GM19438 (cell line): ENCODE measurements around the gene SLC2A10.

Experiments used
- ATAC-seq: cut with Tn5 transposase; IDR thresholded peaks from one replicate; pipeline ENCODE4 v1.9.1; 2021; ENCODE audit warnings: low read depth; ENCODE audit not compliant: unreplicated experiment

SLC2A10 gene

DNA sequence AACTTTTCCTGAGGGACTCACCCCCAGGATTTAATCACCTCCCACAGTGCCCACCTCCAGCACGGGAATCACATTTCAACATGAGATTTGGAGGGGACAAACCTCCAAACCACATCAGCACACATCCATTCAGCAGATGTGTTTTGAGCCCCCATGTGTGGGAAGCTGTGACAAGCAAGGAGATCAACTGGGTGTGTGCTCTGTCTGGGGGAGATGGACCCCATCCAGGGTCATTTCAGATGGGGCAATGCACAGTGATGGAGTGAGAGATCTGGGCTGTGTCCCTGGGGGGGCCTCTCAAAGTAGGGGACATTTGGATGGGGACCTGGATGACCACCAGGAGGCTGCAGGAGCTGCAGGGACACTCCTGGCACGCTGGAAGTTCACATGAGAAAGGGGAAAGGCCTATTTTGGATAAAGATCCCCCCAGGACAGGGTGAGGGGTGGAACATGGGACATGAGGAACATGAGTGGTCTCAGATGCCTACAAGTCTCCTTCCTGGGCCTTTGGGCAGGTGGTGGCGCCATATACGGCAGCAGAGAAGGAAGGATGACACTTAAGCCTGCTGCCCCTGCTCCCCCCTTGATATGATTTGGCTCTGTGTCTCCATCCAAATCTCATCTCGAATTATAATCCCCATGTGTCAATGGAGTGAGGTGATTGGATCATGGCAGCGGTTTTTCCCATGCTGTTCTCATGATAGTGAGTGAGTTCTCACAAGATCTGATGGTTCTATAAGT lies 49.6 kb downstream of the SLC2A10 start:
- no peak for ATAC-seq

GRCh38 chr20:46761566-46761965 lies 52.1 kb downstream of the SLC2A10 start:
- no peak for ATAC-seq

GRCh38 chr20:46764068-46764467 lies 54.6 kb downstream of the SLC2A10 start:
- no peak for ATAC-seq

GRCh38 chr20:46765506-46766120 lies 56.2 kb downstream of the SLC2A10 start:
- ATAC-seq = no peak

GRCh38 chr20:46767127-46767761 lies 57.8 kb downstream of the SLC2A10 start:
- no peak for ATAC-seq

DNA sequence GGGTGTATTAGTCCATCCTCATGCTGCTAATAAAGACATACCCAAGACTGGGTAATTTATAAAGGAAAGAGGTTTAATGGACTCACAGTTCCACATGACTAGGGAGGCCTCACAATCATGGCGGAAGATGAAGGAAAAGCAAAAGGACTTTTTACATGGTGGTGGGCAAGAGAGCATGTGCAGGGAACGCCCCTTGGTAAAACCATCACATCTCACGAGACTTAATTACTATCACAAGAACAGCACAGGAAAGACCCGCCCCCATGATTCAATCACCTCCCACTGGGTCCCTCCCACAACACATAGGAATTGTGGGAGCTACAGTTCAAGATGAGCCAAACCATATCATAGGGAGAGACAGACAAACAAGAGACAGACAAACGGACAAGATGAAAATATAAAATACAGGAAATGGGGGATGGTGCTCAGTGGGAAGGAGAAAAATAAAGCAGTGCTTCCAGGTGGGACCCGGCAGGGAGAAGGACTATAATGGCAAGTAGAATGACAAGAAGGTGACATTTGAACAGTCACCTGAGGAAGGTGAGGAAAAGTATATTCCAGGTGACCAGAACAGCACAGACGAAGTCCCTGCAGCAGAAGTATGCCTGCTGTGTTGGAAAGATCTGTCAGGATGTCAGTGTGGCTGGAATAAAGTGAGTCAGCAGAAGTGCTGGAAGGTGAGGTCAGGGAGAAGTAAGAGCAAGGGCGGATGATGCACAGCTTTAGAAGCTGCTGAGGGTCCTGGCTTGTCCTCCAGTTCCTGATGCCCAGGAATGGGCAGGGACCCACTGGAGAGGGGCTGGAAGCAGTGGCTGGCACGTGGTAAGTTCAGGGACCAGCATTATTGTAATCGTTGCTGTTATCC lies 61.1 kb downstream of the SLC2A10 start:
- ATAC-seq = no peak

GRCh38 chr20:46771195-46771588 lies 61.7 kb downstream of the SLC2A10 start:
- no peak for ATAC-seq

- ATAC-seq = no peak
Measured at GRCh38 chr20:46772901-46773300, 63.5 kb downstream of the SLC2A10 start.

- ATAC-seq = no peak
Measured at GRCh38 chr20:46773680-46774079, 64.2 kb downstream of the SLC2A10 start.

GRCh38 chr20:46774236-46774635 lies 64.8 kb downstream of the SLC2A10 start:
- ATAC-seq = no peak

GRCh38 chr20:46774943-46775560 lies 65.6 kb downstream of the SLC2A10 start:
- no peak for ATAC-seq

- ATAC-seq = no peak
Measured at GRCh38 chr20:46775806-46776205, 66.4 kb downstream of the SLC2A10 start.

DNA sequence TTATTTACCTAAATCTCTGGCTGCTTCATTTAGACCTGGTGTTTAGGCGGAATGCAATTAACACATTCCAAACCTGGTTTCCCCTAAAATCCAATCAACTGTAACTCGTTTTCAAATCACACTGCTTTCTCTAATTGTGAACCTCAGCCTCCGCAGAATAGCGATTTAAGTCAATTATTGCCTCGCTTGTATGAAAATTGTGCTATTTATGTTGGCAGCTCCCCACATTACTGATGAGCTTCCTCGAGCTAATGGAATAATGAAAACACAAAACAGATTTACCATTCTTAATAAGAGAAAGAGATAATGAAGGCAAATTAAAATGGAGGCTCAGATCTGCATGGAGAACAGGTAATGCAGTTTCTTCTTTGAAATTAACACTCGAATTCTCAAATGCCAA lies 67.9 kb downstream of the SLC2A10 start:
- ATAC-seq = no peak

DNA sequence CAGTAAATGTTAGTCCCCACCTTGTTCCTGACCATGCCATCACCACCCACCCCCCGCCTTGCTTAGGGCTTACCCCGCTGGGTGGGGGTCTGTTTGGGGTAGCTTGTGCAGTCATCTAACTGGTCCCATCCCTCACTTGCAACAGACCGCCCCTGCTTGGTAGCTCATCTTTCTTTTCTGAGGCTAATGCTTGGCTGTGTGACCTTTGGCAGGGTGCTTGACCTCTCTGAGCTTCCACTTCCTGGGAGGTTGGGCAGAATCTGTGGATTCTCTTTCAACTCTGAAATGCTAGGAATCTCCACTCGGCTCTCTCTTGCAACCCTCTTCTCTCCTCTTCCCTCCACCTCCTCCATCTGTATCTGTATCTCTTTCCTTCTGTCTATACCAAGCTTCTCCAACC lies 70.4 kb downstream of the SLC2A10 start:
- ATAC-seq = no peak

- ATAC-seq = no peak
Measured at GRCh38 chr20:46784436-46785127, 75.1 kb downstream of the SLC2A10 start.
